GM21381 (cell line): ENCODE measurements around the gene TBC1D30.

Source experiments
- ATAC-seq: cut with Tn5 transposase; IDR thresholded peaks from one replicate; pipeline ENCODE4 v1.9.1; 2021; ENCODE audit warnings: mild to moderate bottlenecking, moderate library complexity; ENCODE audit not compliant: unreplicated experiment

Gene TBC1D30

GRCh38 chr12:64858882-64859605, 34.6 kb downstream of the TBC1D30 start:
- ATAC-seq = no peak

- ATAC-seq = no peak
Observed at GRCh38 chr12:64860446-64860998, 36.1 kb downstream of the TBC1D30 start.

- no peak for ATAC-seq
Observed at GRCh38 chr12:64864319-64864718, 39.9 kb downstream of the TBC1D30 start.

- no peak for ATAC-seq
Observed at GRCh38 chr12:64875186-64875585, 50.7 kb downstream of the TBC1D30 start.

GRCh38 chr12:64876388-64877071, 52.1 kb downstream of the TBC1D30 start:
- no peak for ATAC-seq

GRCh38 chr12:64877363-64878004, 53.0 kb downstream of the TBC1D30 start:
- peak; percentile 71 for ATAC-seq

GRCh38 chr12:64882687-64883086, 58.2 kb downstream of the TBC1D30 start:
- no peak for ATAC-seq

- no peak for ATAC-seq
Observed at GRCh38 chr12:64883264-64884163, 59.1 kb downstream of the TBC1D30 start.

GRCh38 chr12:64884164-64884542, 59.7 kb downstream of the TBC1D30 start:
- ATAC-seq = no peak

- no peak for ATAC-seq
Observed at GRCh38 chr12:64884728-64885127, 60.3 kb downstream of the TBC1D30 start.

- ATAC-seq = no peak
Observed at GRCh38 chr12:64889434-64890216, 65.2 kb downstream of the TBC1D30 start.

- no peak for ATAC-seq
Observed at GRCh38 chr12:64890873-64891468, 66.5 kb downstream of the TBC1D30 start.

GRCh38 chr12:64891629-64892028, 67.2 kb downstream of the TBC1D30 start:
- ATAC-seq = no peak

GRCh38 chr12:64892561-64892960, 68.1 kb downstream of the TBC1D30 start:
- no peak for ATAC-seq

- ATAC-seq = no peak
Observed at GRCh38 chr12:64893961-64894360, 69.5 kb downstream of the TBC1D30 start.

- ATAC-seq = no peak
Observed at GRCh38 chr12:64894827-64895475, 70.5 kb downstream of the TBC1D30 start.

GRCh38 chr12:64895526-64895925, 71.1 kb downstream of the TBC1D30 start:
- ATAC-seq = no peak

GRCh38 chr12:64900540-64900939, 76.1 kb downstream of the TBC1D30 start:
- no peak for ATAC-seq
